HepG2 (cell line): Measurements from ENCODE around the gene ADCY1. TPM values are rescaled to one million over a fixed set of nuclear protein-coding genes. Genes with fewer than 3 reads are reported as not detected.

Experiments used
- ATAC-seq: fragments of 200-7000 bp; cut with Tn5 transposase; 3 replicates; pipeline ENCODE4 v1.9.1; 2020; ENCODE audit warnings: mild to moderate bottlenecking, moderate library complexity
- BruUV-seq: library from RNA; stranded (reverse); fragments of 400-500 nt; replicated peaks from 2 replicates; lab custom pipeline; 2021; lab: Mats Ljungman, UMichigan
- CTCF ChIA-PET: fragments of 300-600 bp; formaldehyde crosslinking; extraction: SDS; loops from one replicate; lab custom pipeline; 2021; ENCODE audit warnings: low total read pairs, inconsistent platforms, low intra/inter-chr PET ratio; lab: Yijun Ruan, JAX
- POLR2A ChIA-PET: fragments of 350-600 bp; sonication (Branson Sonifier 250); formaldehyde crosslinking; loops from one replicate; lab custom pipeline; 2020; ENCODE audit warnings: antibody characterized with exemption, inconsistent platforms; lab: Yijun Ruan, JAX
- DNase-seq: peaks from one replicate; pipeline ENCODE4 v3.0.0-alpha.2; 2015; ENCODE audit warnings: low spot score
- FAIRE-seq: peaks from 3 replicates; lab custom pipeline; 2011; peaks lifted over from hg19 to GRCh38; lab: Jason Lieb, UNC
- H2AFZ ChIP-seq: one replicate; pipeline ENCODE4 v1.6.1; 2011; ENCODE audit warnings: low read length, inconsistent platforms
- H3K27ac ChIP-seq: fragments of 300-600 bp; 3 replicates; pipeline ENCODE4 v1.8.0; 2011; ENCODE audit warnings: mixed run types, mild to moderate bottlenecking, mixed read lengths, low read length, inconsistent platforms; ENCODE audit not compliant: insufficient read depth; ENCODE audit errors: extremely low read length
- H3K27me3 ChIP-seq, 2 experiments: fragments of 200-600 bp in 1 of 2; 2 replicates in 1 of 2; 3 replicates in 1 of 2; pipeline versions ENCODE4 v1.6.0 to v1.8.0; 2011; ENCODE audit warnings: low read length in 2 of 2, mild to moderate bottlenecking in 2 of 2, moderate library complexity in 2 of 2, inconsistent platforms in 1 of 2; ENCODE audit not compliant: insufficient read depth in 2 of 2, control insufficient read depth in 1 of 2
- H3K36me3 ChIP-seq, 2 experiments: fragments of 200-600 bp in 1 of 2; replicated peaks in 1 of 2; 2 replicates in 1 of 2; 3 replicates in 1 of 2; pipeline versions ENCODE4 v1.5.1 to v1.8.0; 2011; ENCODE audit warnings: low read length in 2 of 2, inconsistent platforms in 1 of 2; ENCODE audit not compliant: insufficient read depth in 2 of 2, control insufficient read depth in 1 of 2
- H3K4me1 ChIP-seq: 2 replicates; pipeline ENCODE4 v1.5.1; 2012; ENCODE audit warnings: low read length, inconsistent platforms; ENCODE audit not compliant: insufficient read depth
- H3K4me2 ChIP-seq: 2 replicates; pipeline ENCODE4 v1.6.0; 2011; ENCODE audit warnings: low read depth, low read length, inconsistent platforms
- H3K4me3 ChIP-seq, 3 experiments: fragments of 200-600 bp in 1 of 3; sonication (generic), shearing (Covaris generic) in 1 of 3; replicated peaks in 1 of 3; 2 replicates each; pipeline ENCODE4 v1.5.1; 2011 to 2016; ENCODE audit warnings: low read length in 3 of 3, inconsistent platforms in 2 of 3, low read depth in 2 of 3, mild to moderate bottlenecking in 2 of 3, control low read depth in 1 of 3, mixed read lengths in 1 of 3; ENCODE audit not compliant: insufficient read depth in 1 of 3
- H3K79me2 ChIP-seq: one replicate; pipeline ENCODE4 v1.6.1; 2011; ENCODE audit warnings: low read length, inconsistent platforms; ENCODE audit not compliant: insufficient read depth
- H3K9ac ChIP-seq: 2 replicates; pipeline ENCODE4 v1.6.0; 2011; ENCODE audit warnings: mild to moderate bottlenecking, low read depth, low read length, inconsistent platforms; ENCODE audit not compliant: insufficient read depth
- H3K9me3 ChIP-seq: 2 replicates; pipeline ENCODE4 v1.5.1; 2012; ENCODE audit warnings: mild to moderate bottlenecking, low read length
- H4K20me1 ChIP-seq: 2 replicates; pipeline ENCODE4 v1.6.0; 2011; ENCODE audit warnings: inconsistent platforms, mild to moderate bottlenecking, low read length, moderate library complexity; ENCODE audit not compliant: insufficient read depth
- AKAP8 ChIP-seq: sonication (generic); formaldehyde crosslinking; IDR thresholded peaks from 2 replicates; pipeline ENCODE4 v1.5.1; 2020; ENCODE audit warnings: mild to moderate bottlenecking, missing genetic modification reagents
- ARHGAP35 ChIP-seq: sonication (generic); formaldehyde crosslinking; IDR thresholded peaks from 2 replicates; pipeline ENCODE4 v1.9.0; 2022; ENCODE audit warnings: mild to moderate bottlenecking, inconsistent platforms, moderate library complexity, missing genetic modification reagents, borderline replicate concordance
- CEBPB ChIP-seq: IDR thresholded peaks from 2 replicates; pipeline ENCODE4 v1.6.1; 2011; ENCODE audit warnings: low read depth, low read length, improper control_type of control experiment, borderline replicate concordance
- ELF1 ChIP-seq: sonication (generic); formaldehyde crosslinking; IDR thresholded peaks from 2 replicates; pipeline ENCODE4 v1.4.0; 2020; ENCODE audit warnings: missing genetic modification reagents
- ELK4 ChIP-seq: sonication (generic); formaldehyde crosslinking; IDR thresholded peaks from 2 replicates; pipeline ENCODE4 v1.9.0; 2021; ENCODE audit warnings: missing genetic modification reagents, borderline replicate concordance
- ZNF143 ChIP-seq: sonication (generic); formaldehyde crosslinking; IDR thresholded peaks from 2 replicates; pipeline ENCODE4 v1.4.0; 2020; ENCODE audit warnings: missing genetic modification reagents
- ZNF276 ChIP-seq: sonication (generic); formaldehyde crosslinking; IDR thresholded peaks from 2 replicates; pipeline ENCODE4 v1.4.0; 2020; ENCODE audit warnings: mild to moderate bottlenecking, low read depth, missing genetic modification reagents
- ZNF563 ChIP-seq: sonication (generic); formaldehyde crosslinking; IDR thresholded peaks from 2 replicates; pipeline ENCODE4 v1.8.0; 2022; ENCODE audit warnings: mild to moderate bottlenecking, moderate library complexity, missing genetic modification reagents
- ZUFSP ChIP-seq: sonication (generic); formaldehyde crosslinking; IDR thresholded peaks from 2 replicates; pipeline ENCODE4 v1.9.0; 2021; ENCODE audit warnings: missing genetic modification reagents, mild to moderate bottlenecking, borderline replicate concordance
- WGBS: methylation state at CpG from one replicate; pipeline ENCODE4 v1.1.6; 2017; ENCODE audit warnings: low lambda C conversion rate; 5-methylcytosine and 5-hydroxymethylcytosine counted together
- in situ Hi-C: cut with HindIII; loops from 2 replicates; pipeline ENCODE4 v1.10.0; 2017; ENCODE audit warnings: low pct_unique_long_range_greater_than_20kb; ENCODE audit not compliant: extremely low pct_ligation_motif_present
- intact Hi-C: fragments of 100-400 bp; cut with micrococcal nuclease; formaldehyde crosslinking; loops from one replicate; pipeline ENCODE4 v1.10.0; 2022; ENCODE audit not compliant: unreplicated experiment
- polyA plus RNA-seq, 8 experiments: library from polyadenylated mRNA; depleted of rRNA in 3 of 8; stranded (reverse) in 7 of 8; unstranded in 1 of 8; fragments of >200 nt; fragmentation: Illumina TruSeq in 4 of 8; extraction: Trizol in 4 of 8; gene quantifications; 2 replicates each; pipeline versions ENCODE4 v1.2.1 to v1.2.3, GENCODE V29; 2011 to 2016; ENCODE audit warnings: low read depth in 4 of 8, missing spikeins in 1 of 8, mixed read lengths in 1 of 8; ENCODE audit not compliant: insufficient read depth in 1 of 8
- total RNA-seq, 5 experiments: library from RNA; depleted of rRNA; stranded (reverse); fragments of >200 nt; fragmentation: Illumina TruSeq; extraction: Trizol; gene quantifications; 2 replicates each; pipeline ENCODE4 v1.2.3, GENCODE V29; 2016; ENCODE audit warnings: low read depth in 1 of 5
- TF ChIP-seq, protein P1 (sequence below): sonication (generic); formaldehyde crosslinking; IDR thresholded peaks from 2 replicates; pipeline ENCODE4 v1.5.0; 2020; ENCODE audit warnings: mild to moderate bottlenecking, missing genetic modification reagents, borderline replicate concordance
- TF ChIP-seq, protein P2 (sequence below): sonication (generic); formaldehyde crosslinking; IDR thresholded peaks from 2 replicates; pipeline ENCODE4 v1.8.1; 2023; ENCODE audit warnings: mild to moderate bottlenecking, missing genetic modification reagents, borderline replicate concordance

The ADCY1 gene
- total and polyA plus RNA-seq, 2 of the 13 experiments (the other 11 are each of a cell fraction or from before 2014, with no cell fraction given), result 0.80 to 1.2 TPM

DNA sequence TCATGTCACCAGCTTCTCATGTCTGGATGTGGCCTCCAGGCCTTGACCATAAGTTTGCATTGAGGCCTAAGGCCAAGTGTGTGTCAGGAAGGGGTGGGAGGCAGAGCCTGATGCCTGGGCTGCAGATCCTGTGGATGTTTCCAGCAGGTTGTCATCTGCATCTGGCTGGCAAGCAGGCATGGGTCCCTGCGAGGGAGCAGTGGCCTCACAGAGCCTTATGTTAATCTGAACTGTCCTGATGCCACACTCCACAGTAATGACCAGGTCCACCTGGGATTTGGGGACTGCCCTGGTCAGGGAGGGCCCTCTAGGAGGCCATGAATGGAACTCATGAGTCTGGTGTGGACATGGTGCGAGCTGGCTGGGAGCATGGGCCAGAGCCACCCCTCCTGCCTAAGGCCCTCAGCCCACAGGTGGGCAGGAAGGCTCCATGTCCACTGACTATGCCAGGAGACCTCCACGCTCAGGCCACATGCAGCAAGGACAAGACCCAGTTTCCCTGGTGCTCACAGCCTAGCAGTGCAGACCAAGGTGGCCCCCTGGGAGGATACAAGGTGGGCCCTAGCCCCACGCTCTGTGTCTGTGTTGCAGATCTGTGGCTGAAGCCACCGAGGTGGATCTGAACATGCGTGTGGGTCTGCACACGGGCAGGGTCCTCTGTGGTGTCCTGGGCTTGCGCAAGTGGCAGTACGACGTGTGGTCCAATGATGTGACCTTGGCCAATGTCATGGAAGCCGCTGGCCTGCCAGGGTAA lies 83.1 kb downstream of the ADCY1 start (continued):
- TF ChIP-seq, protein P1, sequence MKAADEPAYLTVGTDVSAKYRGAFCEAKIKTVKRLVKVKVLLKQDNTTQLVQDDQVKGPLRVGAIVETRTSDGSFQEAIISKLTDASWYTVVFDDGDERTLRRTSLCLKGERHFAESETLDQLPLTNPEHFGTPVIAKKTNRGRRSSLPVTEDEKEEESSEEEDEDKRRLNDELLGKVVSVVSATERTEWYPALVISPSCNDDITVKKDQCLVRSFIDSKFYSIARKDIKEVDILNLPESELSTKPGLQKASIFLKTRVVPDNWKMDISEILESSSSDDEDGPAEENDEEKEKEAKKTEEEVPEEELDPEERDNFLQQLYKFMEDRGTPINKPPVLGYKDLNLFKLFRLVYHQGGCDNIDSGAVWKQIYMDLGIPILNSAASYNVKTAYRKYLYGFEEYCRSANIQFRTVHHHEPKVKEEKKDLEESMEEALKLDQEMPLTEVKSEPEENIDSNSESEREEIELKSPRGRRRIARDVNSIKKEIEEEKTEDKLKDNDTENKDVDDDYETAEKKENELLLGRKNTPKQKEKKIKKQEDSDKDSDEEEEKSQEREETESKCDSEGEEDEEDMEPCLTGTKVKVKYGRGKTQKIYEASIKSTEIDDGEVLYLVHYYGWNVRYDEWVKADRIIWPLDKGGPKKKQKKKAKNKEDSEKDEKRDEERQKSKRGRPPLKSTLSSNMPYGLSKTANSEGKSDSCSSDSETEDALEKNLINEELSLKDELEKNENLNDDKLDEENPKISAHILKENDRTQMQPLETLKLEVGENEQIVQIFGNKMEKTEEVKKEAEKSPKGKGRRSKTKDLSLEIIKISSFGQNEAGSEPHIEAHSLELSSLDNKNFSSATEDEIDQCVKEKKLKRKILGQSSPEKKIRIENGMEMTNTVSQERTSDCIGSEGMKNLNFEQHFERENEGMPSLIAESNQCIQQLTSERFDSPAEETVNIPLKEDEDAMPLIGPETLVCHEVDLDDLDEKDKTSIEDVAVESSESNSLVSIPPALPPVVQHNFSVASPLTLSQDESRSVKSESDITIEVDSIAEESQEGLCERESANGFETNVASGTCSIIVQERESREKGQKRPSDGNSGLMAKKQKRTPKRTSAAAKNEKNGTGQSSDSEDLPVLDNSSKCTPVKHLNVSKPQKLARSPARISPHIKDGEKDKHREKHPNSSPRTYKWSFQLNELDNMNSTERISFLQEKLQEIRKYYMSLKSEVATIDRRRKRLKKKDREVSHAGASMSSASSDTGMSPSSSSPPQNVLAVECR (CRISPR knock-in tag), result no peak
- TF ChIP-seq, protein P2, sequence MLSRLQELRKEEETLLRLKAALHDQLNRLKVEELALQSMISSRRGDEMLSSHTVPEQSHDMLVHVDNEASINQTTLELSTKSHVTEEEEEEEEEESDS, result no peak
- TF ChIP-seq CEBPB (no peak), ZNF143 (CRISPR knock-in tag) (no peak)

GRCh38 chr7:45657890-45658715 lies 83.9 kb downstream of the ADCY1 start:
- WGBS, result 38% methylated on average over 4 of the region's 11 CpGs
- Histone ChIP-seq H3K9ac (no peak overlapping the region), H3K4me3 (no peak overlapping the region), H3K36me3 (no peaks in the 10 kb centered on the region), H3K4me2 (no peak overlapping the region), H3K4me1 (peaks cover 9% of the 10 kb centered on the region; the same call in 1 of the 2 replicates), H4K20me1 (no peaks in the 10 kb centered on the region), H3K79me2 (no peaks in the 10 kb centered on the region), H3K27me3 (peaks cover 0 to 17% of the 10 kb centered on the region in 2 experiments; a peak in 1 of 5 replicates), H3K9me3 (no peaks in the 10 kb centered on the region), H3K27ac (no peak overlapping the region), H2AFZ (no peak overlapping the region)
- FAIRE-seq, result no peak
- BruUV-seq, result no TSS peak
- ChIA-PET POLR2A (no interaction called here), CTCF (no interaction called here)
- no peak for DNase-seq
- intact Hi-C loops (no loop called here), in situ Hi-C loops (no loop called here)
- ATAC-seq, result no peak
- TF ChIP-seq ELF1 (CRISPR knock-in tag) (no peak), ARHGAP35 (CRISPR knock-in tag) (no peak), ZNF276 (CRISPR knock-in tag) (no peak), ELK4 (CRISPR knock-in tag) (no peak), ZUFSP (no peak), ZNF563 (CRISPR knock-in tag) (no peak), AKAP8 (CRISPR knock-in tag) (no peak)
